ENCODE data around the gene KERA.

KERA gene

GRCh38 chr12:91074154-91074709, 16.4 kb upstream of the KERA start:
- in situ Hi-C loops (cut with MboI; ENCODE audit: low sequenced_read_pairs): no loop called here

GRCh38 chr12:91073426-91073825, 15.6 kb upstream of the KERA start:
- in situ Hi-C loops (cut with MboI; ENCODE audit: low sequenced_read_pairs): no loop called here

- in situ Hi-C loops (cut with MboI; ENCODE audit: low sequenced_read_pairs): no loop called here
Measured at GRCh38 chr12:91072931-91073330, 15.1 kb upstream of the KERA start.

GRCh38 chr12:91070936-91071335, 13.1 kb upstream of the KERA start:
- in situ Hi-C loops (cut with MboI; ENCODE audit: low sequenced_read_pairs): no loop called here

GRCh38 chr12:91065396-91065795, 7.6 kb upstream of the KERA start:
- in situ Hi-C loops (cut with MboI; ENCODE audit: low sequenced_read_pairs): no loop called here

GRCh38 chr12:91064640-91065039, 6.8 kb upstream of the KERA start:
- in situ Hi-C loops (cut with MboI; ENCODE audit: low sequenced_read_pairs): no loop called here

GRCh38 chr12:91061091-91061490, 3.3 kb upstream of the KERA start:
- in situ Hi-C loops (cut with MboI; ENCODE audit: low sequenced_read_pairs): no loop called here

- in situ Hi-C loops (cut with MboI; ENCODE audit: low sequenced_read_pairs): no loop called here
Measured at GRCh38 chr12:91059211-91059610, 1.4 kb upstream of the KERA start.

GRCh38 chr12:91058786-91059185, 962 bp upstream of the KERA start:
- in situ Hi-C loops (cut with MboI; ENCODE audit: low sequenced_read_pairs): no loop called here

GRCh38 chr12:91056488-91056887, 1.3 kb downstream of the KERA start:
- in situ Hi-C loops (cut with MboI; ENCODE audit: low sequenced_read_pairs): no loop called here

- in situ Hi-C loops (cut with MboI; ENCODE audit: low sequenced_read_pairs): no loop called here
Measured at GRCh38 chr12:91055976-91056375, 1.8 kb downstream of the KERA start.

- in situ Hi-C loops (cut with MboI; ENCODE audit: low sequenced_read_pairs): no loop called here
Measured at GRCh38 chr12:91053951-91054715, 3.7 kb downstream of the KERA start.

GRCh38 chr12:91052026-91052425, 5.8 kb downstream of the KERA start:
- in situ Hi-C loops (cut with MboI; ENCODE audit: low sequenced_read_pairs): no loop called here

GRCh38 chr12:91044586-91044985, 13.2 kb downstream of the KERA start:
- in situ Hi-C loops (cut with MboI; ENCODE audit: low sequenced_read_pairs): no loop called here

GRCh38 chr12:91043408-91043807, 14.4 kb downstream of the KERA start:
- in situ Hi-C loops (cut with MboI; ENCODE audit: low sequenced_read_pairs): no loop called here

GRCh38 chr12:91040096-91040755, 17.6 kb downstream of the KERA start:
- in situ Hi-C loops (cut with MboI; ENCODE audit: low sequenced_read_pairs): no loop called here

GRCh38 chr12:91037276-91037675, 20.5 kb downstream of the KERA start:
- in situ Hi-C loops (cut with MboI; ENCODE audit: low sequenced_read_pairs): no loop called here

- in situ Hi-C loops (cut with MboI; ENCODE audit: low sequenced_read_pairs): no loop called here
Measured at GRCh38 chr12:91033251-91033650, 24.6 kb downstream of the KERA start.

GRCh38 chr12:91023326-91024004, 34.4 kb downstream of the KERA start:
- in situ Hi-C loops (cut with MboI; ENCODE audit: low sequenced_read_pairs): no loop called here

GRCh38 chr12:91021076-91021475, 36.7 kb downstream of the KERA start:
- in situ Hi-C loops (cut with MboI; ENCODE audit: low sequenced_read_pairs): no loop called here

GRCh38 chr12:91019455-91019854, 38.4 kb downstream of the KERA start:
- in situ Hi-C loops (cut with MboI; ENCODE audit: low sequenced_read_pairs): no loop called here

All from HL-60/S4 treated with phorbol 12-myristate 13-acetate at 8.2 ng/mL for 4 days and 3 days (cell line).